Fibroblast of the conjunctiva (primary cell): ENCODE results near the gene SPOP.

Experiments
- DNase-seq: peaks from one replicate; pipeline ENCODE4 v3.0.0-alpha.2; 2010; ENCODE audit warnings: low read depth

The SPOP gene

GRCh38 chr17:49613182-49613800 lies 64.6 kb downstream of the SPOP start:
- DNase-seq, result no peak

DNA sequence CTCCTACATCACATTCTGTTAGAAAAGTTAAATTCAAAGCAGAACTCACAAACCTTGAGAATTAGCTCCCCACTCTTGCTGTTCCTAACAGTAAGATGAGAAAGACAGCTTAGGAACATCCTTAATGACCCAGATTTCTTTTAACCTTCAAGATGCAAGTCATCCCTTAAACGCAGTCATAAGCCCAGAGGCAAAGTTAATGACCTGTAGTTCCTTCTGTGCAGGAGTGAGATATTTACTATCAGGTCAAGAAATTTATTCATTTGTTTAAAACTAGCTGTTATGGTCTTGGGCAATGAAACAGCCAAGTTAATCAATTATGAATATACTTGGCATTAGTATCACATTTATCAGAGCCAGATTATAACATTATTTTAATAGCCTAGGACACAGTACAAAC lies 65.2 kb downstream of the SPOP start:
- no peak for DNase-seq

DNA sequence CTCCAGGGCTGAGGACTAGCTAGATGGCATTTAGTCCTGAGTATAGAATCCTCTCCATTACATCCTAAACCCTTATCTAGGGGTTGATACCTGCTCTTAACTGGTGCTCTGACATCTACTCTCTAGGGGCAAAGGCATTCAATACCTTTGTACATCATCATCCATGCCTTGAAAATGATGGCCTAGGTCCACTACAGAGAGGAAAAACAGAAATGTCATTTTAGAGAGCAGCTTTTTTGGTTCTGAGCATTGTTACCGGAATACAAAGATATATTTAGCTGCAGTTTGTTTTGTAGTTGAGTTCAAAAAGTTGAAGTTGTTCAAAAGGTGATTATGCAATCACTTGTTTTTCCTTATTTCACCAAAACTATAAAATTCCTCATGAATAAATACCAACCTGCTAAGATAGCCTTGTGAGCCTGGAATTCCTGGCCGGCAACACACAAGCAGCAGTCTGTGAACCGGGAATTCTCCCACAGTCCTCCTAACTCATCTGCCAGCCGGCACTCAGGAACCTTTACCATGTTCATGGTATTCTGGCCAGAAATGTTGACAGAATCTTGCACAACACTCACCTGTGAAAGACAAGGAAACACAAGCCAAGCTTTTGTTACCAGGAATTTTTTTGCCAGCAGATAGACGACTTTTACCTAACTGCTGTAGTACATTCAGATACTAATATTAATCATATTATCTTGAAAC lies 66.9 kb downstream of the SPOP start:
- no peak for DNase-seq

- no peak for DNase-seq
These were observed 73.5 kb downstream of the SPOP start for GRCh38 chr17:49604314-49604869.

DNA sequence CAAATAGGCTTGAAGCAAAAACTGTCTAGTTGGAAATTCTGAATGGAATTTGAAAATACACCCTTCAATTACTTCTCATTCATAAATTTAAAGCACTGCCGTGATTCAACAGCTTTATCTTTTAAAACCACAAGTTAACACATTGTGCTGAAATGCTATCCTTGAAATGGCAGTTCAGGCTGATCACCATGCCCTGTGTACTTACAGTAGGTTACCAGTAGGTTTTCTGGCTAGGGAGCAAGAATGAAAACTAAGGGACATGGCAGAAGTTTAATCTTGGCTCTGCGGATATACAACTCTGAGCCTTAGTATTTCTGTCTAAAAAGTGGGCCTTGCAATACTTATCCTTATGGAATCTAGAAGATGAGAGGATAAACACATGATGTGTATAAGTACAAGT lies 74.2 kb downstream of the SPOP start:
- DNase-seq, result no peak

GRCh38 chr17:49603238-49603637 lies 74.7 kb downstream of the SPOP start:
- DNase-seq, result no peak

- DNase-seq, result no peak
These were observed 75.1 kb downstream of the SPOP start for GRCh38 chr17:49602783-49603182.

DNA sequence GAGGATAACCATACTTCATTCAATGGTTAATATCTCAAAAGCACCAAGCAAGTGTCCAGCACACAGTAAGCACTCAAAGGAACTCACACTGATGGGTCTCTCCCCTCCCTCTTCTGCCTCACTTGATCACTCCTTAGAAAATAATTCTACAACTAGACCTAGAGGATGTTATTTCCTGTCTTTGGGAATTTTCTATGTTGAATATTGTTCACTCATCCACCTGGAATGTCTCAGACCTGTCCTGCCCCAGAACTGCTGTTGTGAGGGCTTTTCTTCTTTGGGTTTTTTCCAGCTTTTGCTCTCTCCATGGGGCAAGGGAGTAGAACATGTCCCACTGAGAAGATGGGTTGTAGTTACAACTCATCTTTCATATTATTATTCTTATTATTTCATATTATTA lies 76.9 kb downstream of the SPOP start:
- no peak for DNase-seq

- no peak for DNase-seq
These were observed 79.0 kb downstream of the SPOP start for GRCh38 chr17:49598918-49599317.

- DNase-seq, result no peak
These were observed 79.8 kb downstream of the SPOP start for GRCh38 chr17:49597928-49598655.

GRCh38 chr17:49597436-49597835 lies 80.5 kb downstream of the SPOP start:
- DNase-seq, result no peak

DNA sequence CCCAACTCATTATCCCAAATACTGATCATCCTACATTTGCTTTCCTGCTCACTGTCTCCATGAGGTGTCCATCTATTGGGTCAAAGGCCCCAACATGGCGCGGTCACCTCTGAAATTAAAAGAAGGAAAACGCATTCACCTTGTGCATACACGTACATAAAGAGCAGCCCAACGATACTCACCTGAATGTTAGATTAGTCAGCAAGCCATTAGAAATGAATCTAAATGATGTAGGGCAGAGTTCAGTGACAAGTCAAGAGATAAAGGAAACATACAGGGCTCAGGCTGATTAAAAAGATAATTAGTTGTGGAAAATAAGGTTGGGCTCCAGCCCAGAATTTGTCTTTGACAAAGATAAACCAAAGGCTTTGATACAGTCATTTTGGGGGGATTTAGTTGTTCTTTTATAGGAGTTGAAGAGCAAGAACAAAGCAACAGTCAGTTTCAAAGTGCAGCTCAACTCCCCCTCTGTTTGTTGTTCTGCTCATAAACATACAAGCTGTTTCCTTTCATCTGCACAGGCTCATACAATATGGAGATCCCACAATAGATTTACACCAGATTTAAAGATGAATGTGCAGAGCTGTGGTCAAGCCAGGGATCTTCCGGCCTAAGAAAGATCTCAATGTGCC lies 81.2 kb downstream of the SPOP start:
- DNase-seq, result no peak

DNA sequence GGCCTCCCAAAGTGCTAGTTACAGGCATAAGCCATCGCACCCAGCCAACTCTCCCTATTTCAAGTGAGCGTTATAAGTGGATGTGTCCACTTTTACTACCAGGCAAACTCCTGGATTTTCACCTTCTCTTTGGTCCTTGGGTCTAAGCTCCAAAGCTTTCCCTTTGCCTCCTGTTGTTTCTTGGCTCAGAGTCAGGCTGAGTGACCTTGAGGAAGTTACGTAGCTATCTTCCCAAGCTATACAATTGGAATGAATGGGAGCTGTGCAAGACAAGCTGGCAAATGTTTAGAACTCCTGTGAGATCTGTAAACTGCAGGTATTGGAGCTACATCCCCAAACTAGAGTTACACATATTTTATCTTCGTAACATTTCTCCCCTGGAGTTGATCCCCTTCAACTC lies 81.9 kb downstream of the SPOP start:
- DNase-seq, result no peak

DNA sequence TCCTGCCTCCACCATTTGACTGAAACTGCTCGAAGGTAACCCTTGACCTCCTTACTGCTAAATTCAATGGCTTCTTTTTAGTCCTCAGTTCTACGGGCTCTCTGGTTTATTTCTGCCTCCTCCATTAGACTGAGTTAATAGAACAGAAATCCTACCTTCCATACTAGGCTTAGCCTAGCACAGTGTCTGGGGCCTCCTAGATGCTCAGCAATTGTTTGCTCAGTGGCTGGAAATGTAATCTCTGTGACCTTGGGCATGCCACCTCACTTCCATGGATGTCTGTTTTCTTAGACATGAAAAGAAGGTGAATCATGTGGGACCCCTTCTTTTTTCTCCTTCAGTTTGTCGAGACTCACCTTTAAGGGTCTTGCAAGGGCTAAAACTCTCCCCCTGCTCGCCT lies 82.6 kb downstream of the SPOP start:
- no peak for DNase-seq

- no peak for DNase-seq
These were observed 85.6 kb downstream of the SPOP start for GRCh38 chr17:49592263-49592662.

GRCh38 chr17:49590874-49591273 lies 87.0 kb downstream of the SPOP start:
- no peak for DNase-seq

- DNase-seq, result no peak
These were observed 88.3 kb downstream of the SPOP start for GRCh38 chr17:49589577-49589927.

- DNase-seq, result no peak
These were observed 88.9 kb downstream of the SPOP start for GRCh38 chr17:49588726-49589576.

GRCh38 chr17:49588312-49588711 lies 89.6 kb downstream of the SPOP start:
- no peak for DNase-seq

DNA sequence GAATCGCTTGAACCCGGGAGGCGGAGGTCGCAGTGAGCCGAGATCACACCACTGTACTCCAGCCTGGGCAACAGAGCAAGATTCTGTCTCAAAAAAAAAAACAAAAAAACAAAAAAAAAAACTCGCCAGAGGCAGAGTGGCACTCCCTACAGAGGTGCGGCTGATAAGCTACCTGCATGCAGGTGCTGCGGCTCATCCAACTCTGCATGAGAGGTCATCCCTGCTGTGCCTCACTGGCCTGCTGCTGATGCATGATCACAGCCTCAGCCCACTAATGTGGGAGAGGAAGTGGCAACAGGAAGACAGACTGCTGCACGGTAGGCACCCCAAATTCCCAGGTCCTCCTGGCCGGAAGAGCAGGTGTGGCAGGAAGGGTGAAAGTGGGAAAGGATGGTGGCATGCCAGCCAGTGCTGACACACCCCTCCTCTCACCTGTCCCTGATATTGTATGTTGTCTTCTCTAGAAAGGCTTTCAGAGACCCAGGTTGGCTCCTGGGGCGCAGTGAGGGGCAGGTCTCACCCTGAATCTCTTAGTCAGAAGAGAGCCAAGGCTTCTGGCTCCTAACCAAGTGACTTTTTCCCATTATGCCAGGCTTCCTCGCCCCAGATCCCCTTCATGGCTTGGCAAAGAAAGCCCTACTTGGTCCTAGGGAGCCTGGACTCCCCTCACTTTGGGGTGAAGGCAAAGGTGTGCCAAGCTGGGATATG lies 90.4 kb downstream of the SPOP start:
- DNase-seq, result no peak

- no peak for DNase-seq
These were observed 92.4 kb downstream of the SPOP start for GRCh38 chr17:49585422-49586027.
